Stimulated activated CD8-positive, alpha-beta memory T cell treated with anti-CD3 and anti-CD28 coated beads, Interleukin-12 subunit alpha, Interleukin-12 subunit beta, amount 100 ng/mL, for 24 hours (primary cell): ENCODE measurements around the gene SLBP.

Experiments
- DNase-seq: peaks from one replicate; pipeline ENCODE4 v3.0.0-alpha.2; 2020; ENCODE audit errors: extremely low read depth

Gene SLBP

DNA sequence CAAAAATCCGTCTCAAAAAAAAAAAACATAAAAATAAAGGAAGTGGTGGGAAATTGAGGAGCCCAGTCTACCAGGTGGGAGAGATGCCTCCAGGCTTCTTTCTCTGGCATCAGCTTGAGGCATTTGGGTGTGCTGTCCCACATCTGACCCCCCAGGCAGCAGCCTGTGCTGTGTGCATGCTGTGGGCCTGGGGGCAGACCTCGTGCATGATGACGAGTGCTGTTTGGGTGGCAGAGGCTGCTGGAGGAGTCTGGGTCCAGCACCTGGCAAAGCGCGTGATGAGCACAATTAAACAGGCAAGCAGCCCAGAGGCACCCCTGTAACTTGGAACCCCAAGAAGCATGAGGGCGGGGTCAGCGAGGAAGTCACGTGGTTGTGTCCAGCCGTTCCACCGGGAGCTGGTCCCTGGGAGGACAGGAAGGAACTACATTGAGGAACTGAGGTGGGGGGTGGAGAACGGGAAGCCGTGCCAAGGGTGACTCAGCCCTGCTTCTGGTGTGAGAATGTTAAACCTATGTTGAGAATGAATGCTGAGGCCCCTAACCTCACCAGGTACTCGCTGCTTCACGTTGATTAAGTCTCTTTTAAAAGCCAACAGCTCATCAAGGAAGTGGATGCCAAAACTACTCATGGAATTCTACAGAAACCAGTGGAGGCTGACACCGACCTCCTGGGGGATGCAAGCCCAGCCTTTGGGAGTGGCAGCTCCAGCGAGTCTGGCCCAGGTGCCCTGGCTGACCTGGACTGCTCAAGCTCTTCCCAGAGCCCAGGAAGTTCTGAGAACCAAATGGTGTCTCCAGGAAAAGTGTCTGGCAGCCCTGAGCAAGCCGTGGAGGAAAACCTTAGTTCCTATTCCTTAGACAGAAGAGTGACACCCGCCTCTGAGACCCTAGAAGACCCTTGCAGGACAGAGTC, 15.3 kb upstream of the SLBP start:
- no peak for DNase-seq

DNA sequence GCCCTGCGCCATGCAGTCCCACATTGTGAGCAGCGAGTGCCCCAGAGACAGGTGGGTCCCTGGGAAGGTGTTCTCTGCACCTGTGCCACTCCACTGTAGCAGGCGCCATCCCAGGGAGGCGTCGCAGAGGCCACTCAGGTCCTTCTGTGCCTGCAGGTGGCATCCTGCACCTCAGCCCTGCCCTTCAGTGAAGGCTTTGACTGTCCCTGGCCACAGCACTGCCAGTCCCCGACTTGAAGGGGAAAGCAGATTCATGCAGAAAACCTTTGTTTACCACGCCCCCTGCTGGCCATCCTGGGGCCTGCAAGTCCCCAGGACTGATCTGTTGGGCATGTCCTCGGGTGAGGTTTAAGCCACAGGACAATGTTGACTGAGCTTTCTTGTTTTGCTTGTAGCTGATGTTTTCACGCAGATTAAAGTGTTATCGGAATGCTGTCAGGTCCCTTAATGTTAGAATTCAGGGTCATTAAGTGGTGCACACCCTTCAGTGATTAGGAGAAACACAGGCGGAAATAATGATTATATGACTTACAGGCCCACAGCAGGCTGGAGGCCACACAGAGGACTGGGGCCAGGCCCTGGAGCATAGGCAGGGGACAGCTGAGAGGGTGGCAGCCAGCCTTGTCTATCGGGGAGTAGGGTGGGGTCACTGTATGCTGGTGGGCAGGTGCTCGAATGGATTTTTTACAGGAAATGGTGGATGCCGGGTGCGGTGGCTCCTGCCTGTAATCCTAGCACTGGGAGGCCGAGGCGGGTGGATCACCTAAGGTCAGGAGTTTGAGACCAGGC, 14.2 kb upstream of the SLBP start:
- peak; percentile 76 for DNase-seq

DNA sequence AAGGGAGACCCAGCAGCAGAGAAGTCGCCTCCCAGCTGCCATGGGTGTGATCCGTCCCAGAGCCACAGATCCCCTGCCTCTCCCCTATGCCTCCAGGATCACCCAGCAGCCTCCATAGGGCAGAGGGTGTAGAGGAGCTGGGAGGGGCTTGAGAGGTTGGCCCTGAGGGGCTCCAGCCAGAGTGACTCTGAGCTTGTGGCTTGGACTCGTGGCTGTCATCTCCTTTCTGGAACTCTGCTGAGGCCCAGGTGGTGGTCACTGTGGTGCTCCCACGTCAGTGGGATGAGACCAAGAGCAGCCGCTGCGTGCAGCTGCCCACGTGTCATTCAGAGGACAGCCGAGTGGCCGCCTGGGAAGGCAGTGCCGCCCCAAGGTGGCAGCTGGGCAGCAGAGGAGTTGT, 13.4 kb upstream of the SLBP start:
- no peak for DNase-seq

DNA sequence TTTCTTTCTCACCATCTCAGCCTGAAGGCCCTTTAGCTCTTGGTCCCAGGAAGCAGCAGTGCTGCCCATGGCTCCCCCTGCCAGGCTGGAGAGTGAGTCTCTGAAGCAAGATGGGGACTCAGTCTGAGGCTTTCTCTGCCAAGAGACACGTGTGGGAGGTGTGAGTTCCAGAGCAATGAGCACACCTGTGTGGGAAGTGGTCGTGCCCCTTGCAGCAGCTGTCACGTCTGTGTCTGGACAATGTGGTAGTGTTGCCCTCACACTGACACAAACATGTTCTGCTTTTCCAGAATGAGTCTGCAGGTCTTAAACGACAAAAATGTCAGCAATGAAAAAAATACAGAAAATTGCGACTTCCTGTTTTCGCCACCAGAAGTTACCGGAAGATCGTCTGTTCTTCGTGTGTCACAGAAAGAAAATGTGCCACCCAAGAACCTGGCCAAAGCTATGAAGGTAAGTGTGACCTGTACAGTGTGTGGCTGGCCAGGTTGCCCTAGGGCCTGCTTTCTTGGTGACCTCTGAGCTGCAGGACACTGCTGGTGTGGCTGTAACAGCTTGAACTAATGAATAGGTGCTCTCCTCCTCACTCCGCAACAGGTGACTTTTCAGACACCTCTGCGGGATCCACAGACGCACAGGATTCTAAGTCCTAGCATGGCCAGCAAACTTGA, 11.1 kb upstream of the SLBP start:
- DNase-seq = no peak

DNA sequence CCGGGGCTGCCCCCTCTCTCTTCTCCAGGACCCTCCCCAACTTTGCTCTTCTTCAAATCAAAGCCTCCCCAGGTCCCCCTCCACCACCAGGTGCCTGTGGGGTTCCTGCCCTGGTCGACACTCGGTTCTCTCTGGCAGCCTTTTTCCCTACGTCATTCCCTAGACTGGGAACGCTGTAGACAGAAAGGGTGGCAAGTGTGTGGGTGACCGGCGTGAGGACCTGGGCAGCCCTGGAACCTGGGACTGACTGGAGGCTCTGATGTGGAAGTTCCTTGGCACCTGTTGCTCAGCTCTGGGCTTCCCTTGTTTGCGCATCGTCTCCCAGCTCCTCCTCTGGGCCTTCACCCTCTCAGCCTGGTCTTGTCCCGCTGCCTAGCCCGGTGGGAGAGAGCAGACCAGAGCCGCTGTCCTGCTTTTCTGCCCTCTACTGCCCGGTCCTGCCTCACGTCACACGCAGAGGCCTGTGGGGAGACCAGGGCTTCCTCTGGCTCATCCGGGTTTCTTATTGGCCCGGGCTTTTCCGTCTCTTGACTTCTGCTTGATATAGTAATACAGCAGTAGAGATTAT, 10.5 kb upstream of the SLBP start:
- no peak for DNase-seq

DNA sequence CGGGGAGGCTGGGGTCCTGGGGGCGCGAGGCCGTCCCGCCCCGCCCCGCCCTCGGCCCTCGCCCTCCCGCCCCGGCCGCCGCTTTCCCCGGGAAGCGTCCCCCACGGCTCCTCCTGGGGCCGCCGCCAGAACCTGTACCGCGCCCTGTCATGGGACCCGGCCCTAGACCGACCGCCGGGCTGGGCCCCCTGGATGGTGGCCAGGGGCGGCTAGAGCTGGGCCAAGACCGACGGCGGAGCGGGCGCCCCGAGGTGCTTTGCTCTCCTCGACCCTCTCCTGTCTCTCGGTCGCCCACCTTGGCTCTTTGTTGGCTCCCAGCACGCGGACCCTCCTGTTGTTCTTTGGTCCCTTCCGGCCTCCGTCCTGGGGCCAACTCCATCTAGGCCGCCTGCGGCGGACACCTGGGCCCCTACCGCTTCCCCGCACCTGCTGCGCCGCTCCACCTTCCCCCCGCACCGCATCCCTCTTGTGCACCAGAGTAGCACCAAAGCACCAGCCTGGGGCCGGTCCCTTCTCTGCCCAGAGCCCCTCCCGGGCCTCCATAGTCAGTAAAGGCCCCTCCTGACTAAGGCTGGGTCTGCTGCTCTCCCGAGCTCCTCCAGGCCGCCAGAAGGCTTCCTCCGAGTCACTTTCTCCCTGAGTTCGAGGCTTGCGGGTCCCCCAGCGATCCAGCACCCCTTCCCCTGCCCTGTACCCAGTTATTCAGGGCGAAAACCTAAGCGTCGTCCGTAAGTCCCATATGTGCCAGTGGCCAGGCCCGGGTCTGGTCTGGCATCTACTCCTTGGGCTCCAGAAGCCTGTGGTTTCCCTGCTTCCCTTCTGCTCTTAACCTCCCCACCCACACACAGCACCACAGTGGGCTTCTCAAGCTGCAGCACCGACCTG, 9.8 kb upstream of the SLBP start:
- DNase-seq = no peak

DNA sequence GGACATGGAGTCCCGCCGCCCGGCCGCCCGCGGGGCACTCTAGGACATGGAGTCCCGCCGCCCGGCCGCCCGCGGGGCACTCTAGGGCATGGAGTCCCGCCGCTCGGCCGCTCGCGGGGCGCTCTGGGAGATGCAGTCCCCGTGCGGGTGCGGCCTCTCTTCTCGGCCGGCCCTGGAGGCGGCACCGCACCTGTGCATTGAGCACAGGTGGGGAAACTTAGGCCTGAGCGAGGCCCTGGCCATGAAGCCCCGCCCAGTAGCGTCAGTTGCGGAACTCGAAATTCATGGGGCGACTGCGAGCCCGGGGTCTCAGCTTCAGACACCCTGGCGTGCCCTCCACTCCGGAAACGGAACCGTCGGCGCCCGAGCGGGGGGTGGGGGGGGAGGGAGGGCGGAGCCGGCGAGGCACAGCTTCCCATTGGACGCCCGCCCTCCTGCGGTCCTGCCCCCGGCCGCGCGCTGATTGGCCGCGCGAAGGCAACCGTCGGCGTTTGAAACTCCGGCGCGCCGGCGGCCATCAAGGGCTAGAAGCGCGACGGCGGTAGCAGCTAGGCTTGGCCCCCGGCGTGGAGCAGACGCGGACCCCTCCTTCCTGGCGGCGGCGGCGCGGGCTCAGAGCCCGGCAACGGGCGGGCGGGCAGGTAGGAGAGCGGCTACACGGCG, 9.0 kb upstream of the SLBP start, which contains the start of the genes TACC3 and TMEM129:
TSS of gene TACC3 (plus strand) at position 519 of the 663 bp plus-strand sequence. CDS start 1,901 bp downstream, outside the sequence.
TSS of gene TMEM129 (minus strand) at position 321 of the 663 bp plus-strand sequence. CDS start 486 bp downstream, outside the sequence.
- DNase-seq = peak; percentile 86

DNA sequence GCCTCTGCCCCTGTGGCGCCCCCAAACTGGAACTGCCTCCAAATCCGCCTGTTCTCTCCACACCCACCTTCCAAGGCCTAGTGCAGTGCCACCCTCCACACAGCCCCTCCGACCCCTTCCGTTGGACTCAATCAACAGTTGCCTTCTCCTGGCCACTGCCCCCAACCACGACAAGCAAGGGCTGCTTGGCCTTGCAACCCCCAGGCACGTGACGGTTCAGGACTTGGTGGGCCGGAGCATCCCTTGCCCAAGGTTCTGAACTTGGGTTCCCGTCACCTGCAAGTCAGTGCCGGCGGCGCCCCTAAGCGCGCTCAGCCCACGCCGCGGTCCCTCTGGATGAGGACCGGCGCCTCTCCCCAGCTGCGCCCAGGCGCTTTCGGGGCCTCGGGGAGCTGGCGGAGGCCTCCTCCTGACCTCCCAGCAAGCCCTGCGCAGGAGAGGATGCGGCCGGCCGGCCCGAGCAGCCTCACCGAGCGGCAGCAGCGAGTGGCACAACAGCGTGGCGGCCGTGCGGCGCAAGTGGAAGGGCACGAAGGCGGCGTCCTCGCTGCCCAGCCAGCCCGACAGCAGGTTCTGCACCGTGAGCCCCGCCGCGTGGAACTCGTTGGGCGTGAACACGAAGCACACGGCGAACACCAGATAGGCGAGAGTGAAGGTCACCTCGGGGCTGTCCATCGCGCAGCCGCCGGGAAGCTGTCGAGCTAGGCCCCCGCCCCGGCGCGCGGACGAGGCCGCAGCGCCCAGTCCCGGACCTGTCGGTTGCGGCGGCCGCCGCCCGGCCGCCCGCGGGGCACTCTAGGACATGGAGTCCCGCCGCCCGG, 8.3 kb upstream of the SLBP start:
- no peak for DNase-seq

DNA sequence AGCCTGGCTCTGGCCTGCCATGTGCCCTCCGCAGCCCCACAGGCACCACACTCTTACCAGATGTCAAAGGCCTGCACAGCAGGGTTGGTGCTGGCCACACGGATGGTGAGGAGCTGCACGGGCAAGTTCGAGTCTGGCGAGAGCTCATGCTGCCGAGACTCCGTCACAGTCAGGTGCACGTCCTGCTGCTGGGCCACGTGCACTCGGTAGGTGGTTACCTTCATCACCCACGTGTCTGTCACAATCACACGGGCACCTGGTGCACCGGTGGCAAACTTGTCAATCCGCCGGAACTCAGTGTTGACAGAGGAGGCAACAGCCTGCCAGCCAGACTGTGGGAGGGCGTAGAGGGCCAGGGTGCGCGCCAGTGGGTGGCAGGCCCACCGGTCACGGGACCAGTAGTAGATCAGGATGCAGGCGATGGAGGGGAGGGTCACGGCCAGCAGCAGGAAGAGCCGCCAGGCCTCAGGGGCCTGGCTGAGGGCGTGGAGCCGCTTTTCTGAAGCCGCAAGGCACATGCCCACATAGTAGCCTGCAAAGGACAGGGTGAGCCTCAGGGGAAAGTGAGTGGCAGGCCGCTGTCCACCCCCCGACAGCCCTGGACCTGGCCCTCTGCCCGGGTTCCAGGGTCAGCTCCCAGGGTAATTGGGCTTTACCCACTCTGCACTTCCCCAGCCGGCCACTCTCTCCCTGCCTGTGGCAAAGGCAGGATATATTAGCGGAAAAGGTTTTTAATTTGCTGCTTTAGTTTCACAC, 6.2 kb upstream of the SLBP start:
- no peak for DNase-seq

DNA sequence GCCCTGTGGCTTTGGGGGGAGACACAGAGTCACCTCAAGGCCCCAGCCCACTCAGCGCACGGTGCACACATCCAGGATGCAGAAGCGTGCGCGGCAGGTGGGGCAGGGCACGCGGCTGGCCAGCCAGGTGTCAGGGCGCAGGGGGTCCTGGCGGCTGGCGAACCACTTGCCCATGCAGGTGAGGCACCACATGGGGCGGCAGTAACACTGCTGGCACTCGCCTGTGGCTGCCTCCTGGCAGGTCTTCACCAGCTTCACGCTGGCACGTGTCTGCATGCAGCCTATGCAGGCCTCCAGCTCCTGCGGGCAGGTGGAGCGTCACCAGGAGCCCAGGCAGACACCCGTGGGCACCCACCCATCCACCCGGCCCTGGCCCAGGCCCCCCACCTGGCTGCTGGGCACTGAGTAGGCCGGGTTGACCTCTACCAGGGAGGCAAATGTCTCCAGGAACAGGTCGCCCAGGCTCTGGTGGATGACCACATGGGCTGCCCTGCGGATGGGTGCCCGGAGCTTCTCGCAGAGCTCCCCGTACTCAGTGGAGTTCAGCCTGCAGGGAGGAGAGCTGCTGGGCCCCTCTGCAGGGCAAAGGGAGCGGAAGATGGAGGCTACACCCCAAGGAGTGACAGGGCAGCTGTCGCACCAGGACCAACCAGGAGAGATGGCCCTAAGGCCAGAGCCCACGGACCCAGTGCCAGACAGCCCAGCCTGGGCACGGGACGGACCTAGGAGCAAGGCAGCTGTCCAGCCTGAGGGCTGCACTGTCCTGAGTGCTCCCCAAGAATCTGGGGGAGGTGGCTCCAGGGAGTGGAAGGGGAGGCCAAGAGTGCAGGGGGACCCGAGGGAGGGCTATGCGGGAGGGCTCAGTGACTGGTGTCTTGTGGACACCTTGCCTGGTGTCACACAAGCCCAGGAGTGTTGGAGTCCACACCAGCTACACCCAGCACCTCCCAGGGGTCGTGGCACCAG, 5.3 kb upstream of the SLBP start:
- DNase-seq = no peak

DNA sequence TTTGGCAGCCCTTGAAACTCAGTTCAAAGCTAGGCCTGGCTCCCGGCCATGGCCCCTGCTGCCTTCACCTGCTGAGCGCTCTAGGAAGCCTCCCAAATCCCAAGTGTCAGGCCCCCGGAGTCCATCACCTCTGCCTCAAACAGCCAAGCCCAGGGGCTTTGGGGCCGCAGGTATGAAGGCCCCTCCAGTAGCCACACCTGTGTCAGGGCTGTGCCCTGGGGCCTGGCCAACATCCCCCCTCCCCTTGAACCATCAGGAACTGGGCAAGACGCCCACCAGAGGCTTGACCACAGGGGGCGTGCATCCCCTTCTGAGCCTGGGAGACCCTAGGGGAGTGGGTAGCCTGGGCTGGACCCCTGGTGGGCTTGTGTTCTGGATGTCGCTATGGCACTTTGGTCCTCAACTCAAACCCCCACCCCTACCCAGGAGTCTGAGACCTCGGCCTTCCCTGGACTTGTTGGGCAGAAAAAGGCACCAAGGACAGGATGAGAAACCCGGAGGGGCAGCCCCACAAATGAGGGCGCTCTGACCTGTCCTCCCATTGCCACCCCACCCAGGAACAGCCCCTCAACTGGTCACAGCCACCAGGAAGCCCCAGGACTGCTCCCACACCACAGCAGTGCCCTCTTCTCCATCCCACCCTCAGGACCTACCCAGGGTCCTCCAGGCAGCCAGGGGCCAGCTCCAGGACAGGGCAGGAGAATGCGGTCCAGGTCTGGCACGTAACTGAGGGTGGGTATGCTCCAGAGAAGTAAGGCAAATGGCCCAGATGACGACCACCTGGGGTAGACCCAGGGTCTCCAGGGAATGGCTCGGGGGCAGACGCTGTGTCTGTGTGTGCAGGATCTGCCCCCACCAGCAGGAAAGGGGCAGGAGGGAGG, 4.2 kb upstream of the SLBP start:
- DNase-seq = no peak

DNA sequence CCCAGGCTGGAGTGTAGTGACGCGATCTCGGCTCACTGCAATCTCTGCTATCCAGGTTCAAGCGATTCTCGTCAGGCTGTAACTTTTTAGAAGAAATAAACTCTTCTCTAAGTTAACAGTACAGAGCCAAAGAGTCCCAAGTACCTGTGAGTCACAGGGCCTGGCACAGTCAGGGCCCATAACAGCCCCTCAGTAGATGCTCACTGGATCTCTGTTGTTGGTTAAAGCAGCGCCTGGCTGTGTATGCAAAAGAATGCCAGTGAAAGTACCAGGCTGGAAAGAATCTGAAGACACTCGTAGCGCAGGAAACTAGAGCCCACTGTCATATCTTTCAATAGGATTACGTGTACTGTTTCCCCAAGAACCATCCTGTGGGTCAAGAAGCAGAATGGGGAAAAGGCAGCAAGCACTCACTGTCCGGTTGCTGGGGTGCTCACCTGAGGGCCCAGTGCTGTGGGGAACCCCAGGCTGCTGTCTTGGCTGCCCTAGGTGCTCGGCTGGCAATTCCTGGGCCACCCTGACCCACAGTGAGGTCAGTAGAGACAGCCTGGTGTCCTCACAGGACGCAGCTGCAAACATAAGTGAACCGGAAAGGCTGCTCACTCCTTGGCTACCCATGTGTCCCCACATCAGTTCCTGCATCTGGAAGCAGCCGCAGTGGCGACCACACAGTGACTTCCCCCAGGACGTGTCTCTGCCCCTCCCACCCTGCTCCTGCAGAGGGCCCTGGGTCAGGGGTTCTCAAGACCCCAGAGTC, 3.1 kb upstream of the SLBP start:
- no peak for DNase-seq

DNA sequence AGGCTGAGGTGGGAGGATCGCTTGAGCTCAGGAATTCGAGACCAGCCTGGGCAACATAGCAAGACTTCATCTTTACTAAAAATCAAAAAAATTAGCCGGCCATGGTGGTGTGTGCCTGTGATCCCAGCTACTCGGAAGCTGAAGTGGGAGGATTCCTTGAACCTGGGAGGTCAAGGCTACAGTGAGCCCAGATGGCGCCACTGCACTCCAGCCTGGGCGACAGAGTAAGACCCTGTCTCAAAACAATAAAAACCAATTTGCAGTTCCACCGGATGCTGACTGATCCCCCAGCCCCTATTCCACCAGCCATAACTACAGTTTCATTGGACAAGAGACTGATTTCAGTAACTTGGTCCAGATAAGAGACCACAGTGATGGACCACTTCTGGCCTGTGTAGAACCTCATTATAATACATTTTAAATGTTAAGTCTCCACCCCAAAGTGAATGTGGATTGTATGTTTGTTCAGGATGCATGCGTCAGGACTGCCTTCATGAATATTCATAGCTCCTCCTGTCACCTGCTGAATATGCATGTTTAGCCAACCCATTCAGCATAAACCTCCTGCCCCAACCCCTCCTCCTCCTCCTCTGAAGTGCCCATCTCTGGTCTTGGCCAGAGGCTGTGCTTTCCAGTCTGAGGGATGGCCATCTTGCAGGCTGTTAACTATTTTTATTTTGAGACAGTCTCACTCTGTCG, 2.3 kb upstream of the SLBP start:
- no peak for DNase-seq

DNA sequence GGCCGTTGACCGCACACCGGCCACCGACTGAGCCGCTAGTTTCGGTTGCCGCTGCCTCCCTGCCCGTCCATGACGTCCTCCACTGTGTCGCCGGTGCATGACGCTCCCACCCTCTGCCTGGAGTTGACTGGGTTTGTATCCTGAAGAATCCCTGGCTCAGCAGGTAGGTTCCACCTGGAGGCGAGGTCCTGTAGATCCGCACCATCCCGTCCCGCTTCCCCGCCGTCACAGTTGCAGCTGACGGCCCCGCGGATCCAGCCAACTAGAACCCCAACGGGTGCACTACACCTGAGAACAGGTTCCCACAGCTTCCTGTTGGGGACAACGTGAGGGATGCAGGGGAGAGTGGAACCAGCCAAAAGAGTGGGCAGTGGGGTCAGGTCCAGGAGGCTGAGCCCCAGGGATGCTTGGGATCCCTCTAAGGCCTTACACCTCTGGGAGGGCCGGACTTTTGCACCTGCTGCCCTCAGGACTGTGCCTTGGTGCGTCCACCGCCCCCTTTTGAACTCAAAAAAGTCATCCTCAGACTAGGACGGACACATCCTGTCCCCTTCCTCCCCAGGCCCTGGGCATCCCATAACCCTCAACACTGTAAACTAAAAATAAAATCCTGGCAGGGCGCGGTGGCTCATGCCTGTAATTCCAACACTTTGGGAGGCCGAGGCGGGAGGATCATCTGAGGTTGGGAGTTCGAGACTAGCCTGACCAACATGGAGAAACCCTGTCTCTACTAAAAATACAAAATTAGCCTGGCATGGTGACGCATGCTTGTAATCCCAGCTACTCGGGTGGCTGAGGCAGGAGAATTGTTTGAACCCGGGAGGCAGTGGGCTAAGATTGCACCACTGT, 1.1 kb upstream of the SLBP start:
- DNase-seq = no peak
